Measurements from ENCODE around the gene WWTR1.

Gene WWTR1

GRCh38 chr3:149654188-149654601 lies 3.6 kb downstream of the WWTR1 start:
- no peak for DNase-seq

GRCh38 chr3:149653564-149653963 lies 4.3 kb downstream of the WWTR1 start:
- DNase-seq: no peak

- no peak for DNase-seq
These were observed 4.7 kb downstream of the WWTR1 start for GRCh38 chr3:149653136-149653535.

GRCh38 chr3:149650828-149651227 lies 7.0 kb downstream of the WWTR1 start:
- no peak for DNase-seq

- DNase-seq: no peak
These were observed 9.3 kb downstream of the WWTR1 start for GRCh38 chr3:149648525-149648924.

GRCh38 chr3:149647812-149648211 lies 10.0 kb downstream of the WWTR1 start:
- DNase-seq: no peak

- DNase-seq: no peak
These were observed 10.5 kb downstream of the WWTR1 start for GRCh38 chr3:149647285-149647684.

- DNase-seq: no peak
These were observed 11.6 kb downstream of the WWTR1 start for GRCh38 chr3:149646181-149646766.

GRCh38 chr3:149643963-149644362 lies 13.9 kb downstream of the WWTR1 start:
- no peak for DNase-seq

GRCh38 chr3:149643482-149643798 lies 14.4 kb downstream of the WWTR1 start:
- DNase-seq: no peak

GRCh38 chr3:149640976-149641728 lies 16.7 kb downstream of the WWTR1 start:
- DNase-seq: no peak

GRCh38 chr3:149639093-149639486 lies 18.7 kb downstream of the WWTR1 start:
- DNase-seq: no peak

- DNase-seq: peak in 7 of 14 donors; percentile 5 to 12 (median 9)
These were observed 19.4 kb downstream of the WWTR1 start for GRCh38 chr3:149638228-149639092.

GRCh38 chr3:149635396-149635795 lies 22.4 kb downstream of the WWTR1 start:
- no peak for DNase-seq

GRCh38 chr3:149634573-149634972 lies 23.3 kb downstream of the WWTR1 start:
- no peak for DNase-seq

GRCh38 chr3:149634072-149634471 lies 23.8 kb downstream of the WWTR1 start:
- no peak for DNase-seq

- no peak for DNase-seq
These were observed 25.6 kb downstream of the WWTR1 start for GRCh38 chr3:149632225-149632624.

GRCh38 chr3:149630806-149631205 lies 27.0 kb downstream of the WWTR1 start:
- DNase-seq: no peak

GRCh38 chr3:149628957-149629670 lies 28.7 kb downstream of the WWTR1 start:
- DNase-seq: no peak

GRCh38 chr3:149626671-149627070 lies 31.2 kb downstream of the WWTR1 start:
- no peak for DNase-seq

GRCh38 chr3:149625795-149626194 lies 32.0 kb downstream of the WWTR1 start:
- DNase-seq: no peak

- no peak for DNase-seq
These were observed 34.0 kb downstream of the WWTR1 start for GRCh38 chr3:149623824-149624223.
